ENCODE data around the gene FMNL1.

- no peak for TF ChIP-seq CTCF (IDR thresholded peaks at IDR 0.05; ENCODE audit: insufficient read depth, low read length)
- TF ChIP-seq REST (IDR thresholded peaks at IDR 0.05; ENCODE audit: insufficient replicate concordance, low read depth), result peak; percentile 54
- TF ChIP-seq POLR2AphosphoS5 (IDR thresholded peaks at IDR 0.05; ENCODE audit: low read depth), result no peak
- TF ChIP-seq GABPA (IDR thresholded peaks at IDR 0.05; ENCODE audit: low read depth), result no peak
- TF ChIP-seq SPI1 (IDR thresholded peaks at IDR 0.05; ENCODE audit: borderline replicate concordance, low read depth), result no peak
These were observed 71.2 kb downstream of the FMNL1 start for GRCh38 chr17:45292696-45293412.

Measured in HL-60 (cell line).